GM19467 (cell line): ENCODE measurements around the gene PISD.

Experiments used
- ATAC-seq: cut with Tn5 transposase; IDR thresholded peaks from one replicate; pipeline ENCODE4 v1.9.1; 2021; ENCODE audit warnings: mild to moderate bottlenecking, moderate library complexity; ENCODE audit not compliant: unreplicated experiment

PISD gene

GRCh38 chr22:31626427-31627150, 35.4 kb downstream of the PISD start:
- ATAC-seq: no peak

- ATAC-seq: no peak
Measured at GRCh38 chr22:31625661-31626426, 36.2 kb downstream of the PISD start.

GRCh38 chr22:31625257-31625640, 36.8 kb downstream of the PISD start:
- ATAC-seq: no peak

GRCh38 chr22:31623592-31624304, 38.3 kb downstream of the PISD start:
- no peak for ATAC-seq

- ATAC-seq: no peak
Measured at GRCh38 chr22:31622980-31623379, 39.0 kb downstream of the PISD start.

- ATAC-seq: no peak
Measured at GRCh38 chr22:31621507-31622124, 40.4 kb downstream of the PISD start.

- ATAC-seq: no peak
Measured at GRCh38 chr22:31620756-31621480, 41.1 kb downstream of the PISD start.

GRCh38 chr22:31619611-31620300, 42.3 kb downstream of the PISD start:
- no peak for ATAC-seq

GRCh38 chr22:31618471-31619176, 43.4 kb downstream of the PISD start:
- no peak for ATAC-seq

- ATAC-seq: no peak
Measured at GRCh38 chr22:31618057-31618456, 44.0 kb downstream of the PISD start.

- ATAC-seq: peak; percentile 51
Measured at GRCh38 chr22:31616315-31616980, 45.6 kb downstream of the PISD start.

- no peak for ATAC-seq
Measured at GRCh38 chr22:31615940-31616314, 46.1 kb downstream of the PISD start.

GRCh38 chr22:31615491-31615860, 46.5 kb downstream of the PISD start:
- no peak for ATAC-seq

GRCh38 chr22:31614781-31615490, 47.1 kb downstream of the PISD start:
- no peak for ATAC-seq

GRCh38 chr22:31613904-31614296, 48.1 kb downstream of the PISD start:
- no peak for ATAC-seq

GRCh38 chr22:31613286-31613903, 48.6 kb downstream of the PISD start:
- no peak for ATAC-seq

- no peak for ATAC-seq
Measured at GRCh38 chr22:31612891-31613285, 49.1 kb downstream of the PISD start.
